D721Med (cell line): ENCODE results near the gene LRP1B.

Experiments used
- DNase-seq: peaks from one replicate; pipeline ENCODE4 v3.0.0; 2011; ENCODE audit warnings: low spot score; ENCODE audit not compliant: insufficient read length
- FAIRE-seq: peaks from 2 replicates; lab custom pipeline; 2011; peaks lifted over from hg19 to GRCh38; lab: Jason Lieb, UNC
- CTCF ChIP-seq: IDR thresholded peaks from 2 replicates; pipeline ENCODE4 v1.5.1; 2012; ENCODE audit warnings: mild to moderate bottlenecking, control low read depth; ENCODE audit not compliant: insufficient read depth; ENCODE audit errors: missing control alignments

LRP1B gene

GRCh38 chr2:141599721-141600120, 531.1 kb downstream of the LRP1B start:
- FAIRE-seq = no peak
- no peak for TF ChIP-seq CTCF
- DNase-seq = no peak

GRCh38 chr2:141598982-141599381, 531.8 kb downstream of the LRP1B start:
- no peak for TF ChIP-seq CTCF
- DNase-seq = no peak
- no peak for FAIRE-seq

DNA sequence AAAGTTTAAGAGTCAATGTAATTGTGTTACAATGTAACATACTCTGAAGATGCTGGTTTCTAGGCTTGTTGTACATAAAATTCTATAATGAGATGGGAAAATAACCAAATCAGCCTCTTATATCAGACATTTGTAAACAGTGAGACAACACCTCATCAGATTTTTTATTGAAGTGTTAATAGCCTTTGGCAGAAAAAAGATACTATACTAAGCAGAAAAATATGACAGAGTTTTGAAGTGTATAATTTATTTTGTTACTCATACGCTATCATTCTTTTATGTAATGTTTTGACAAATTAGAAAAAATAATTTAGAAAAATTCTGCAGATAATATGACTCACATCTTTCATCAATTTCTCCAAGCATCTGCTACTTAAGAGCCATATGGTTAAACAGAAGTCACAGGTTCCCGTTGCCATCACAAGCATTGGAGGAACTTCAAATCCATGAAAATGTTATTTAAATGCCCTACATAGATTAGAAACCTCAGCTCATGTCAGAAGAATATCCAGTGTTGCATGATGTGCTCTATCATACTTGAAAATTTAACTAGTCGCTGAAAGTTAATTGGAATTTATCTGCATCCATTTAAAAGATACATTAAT, 535.4 kb downstream of the LRP1B start:
- no peak for TF ChIP-seq CTCF
- FAIRE-seq (peak; percentile 41), DNase-seq (no peak)

DNA sequence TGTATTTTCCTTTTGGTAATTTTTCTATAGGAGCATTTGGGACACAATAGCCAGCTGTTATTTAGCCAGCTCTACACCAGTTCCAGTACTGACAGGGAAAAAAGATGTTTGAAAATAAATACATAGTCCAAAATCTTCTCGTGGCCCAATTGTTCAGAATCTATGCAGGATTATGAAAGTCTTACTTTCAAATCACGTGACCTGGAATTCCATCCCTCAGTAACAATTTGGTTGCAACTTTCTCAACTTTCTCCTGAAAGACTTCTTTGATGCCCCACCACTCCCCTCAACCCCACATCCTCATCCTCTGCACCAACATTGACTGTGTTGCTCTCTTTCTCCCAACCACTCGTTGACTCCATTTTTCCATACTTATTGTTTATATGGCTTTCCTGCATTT, 539.0 kb downstream of the LRP1B start:
- FAIRE-seq (no peak), DNase-seq (no peak)
- no peak for TF ChIP-seq CTCF

- FAIRE-seq = no peak
- no peak for TF ChIP-seq CTCF
- no peak for DNase-seq
These were observed 540.2 kb downstream of the LRP1B start for GRCh38 chr2:141590620-141591019.

DNA sequence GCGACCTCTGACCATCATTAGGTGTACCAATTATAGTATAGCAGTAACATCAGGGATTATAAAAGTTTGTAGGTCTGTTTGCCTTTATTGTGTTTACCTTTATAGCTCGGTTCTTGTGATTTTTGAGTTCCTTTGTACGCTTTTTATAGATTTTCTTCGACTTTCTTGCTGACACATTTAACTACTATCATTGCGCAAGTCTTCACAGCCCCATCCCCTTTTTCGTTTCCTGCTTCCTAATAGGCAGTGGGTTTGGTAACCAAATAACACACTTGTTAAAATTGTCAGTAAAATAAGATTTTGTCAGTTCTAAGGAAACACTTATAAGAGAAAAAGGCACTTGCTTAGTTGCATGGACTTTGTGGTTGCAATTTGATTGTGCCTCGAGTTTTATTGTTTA, 541.5 kb downstream of the LRP1B start:
- DNase-seq = no peak
- TF ChIP-seq CTCF = no peak
- FAIRE-seq = no peak

GRCh38 chr2:141586985-141587384, 543.8 kb downstream of the LRP1B start:
- no peak for TF ChIP-seq CTCF
- peak; percentile 44 for FAIRE-seq
- no peak for DNase-seq
